Umbilical cord (tissue), 2 donors: Measurements from ENCODE around the gene MYD88. TPM values are rescaled to one million over a fixed set of nuclear protein-coding genes. Genes with fewer than 3 reads are reported as not detected.
A peak's percentile ranks its signal among the peaks of the same experiment; 100 is the strongest.
"Not testable (repeated sequence)": the region's sequence is repeated elsewhere in the genome, so short reads cannot be mapped to it uniquely, and the experiment has no call there.

ENCODE experiments used
- DNase-seq: peaks from one replicate; pipeline ENCODE4 v3.0.0-alpha.2; 2015; ENCODE audit warnings: low spot score
- total RNA-seq: library from RNA; depleted of rRNA; stranded (reverse); fragments of >200 nt; gene quantifications from one replicate; pipeline ENCODE4 v1.2.3, GENCODE V29; 2014; ENCODE audit warnings: low replicate concordance; ENCODE audit not compliant: insufficient read depth

Gene MYD88
- total RNA-seq, 1 donor from 2014 or later: 16.4 TPM

DNA sequence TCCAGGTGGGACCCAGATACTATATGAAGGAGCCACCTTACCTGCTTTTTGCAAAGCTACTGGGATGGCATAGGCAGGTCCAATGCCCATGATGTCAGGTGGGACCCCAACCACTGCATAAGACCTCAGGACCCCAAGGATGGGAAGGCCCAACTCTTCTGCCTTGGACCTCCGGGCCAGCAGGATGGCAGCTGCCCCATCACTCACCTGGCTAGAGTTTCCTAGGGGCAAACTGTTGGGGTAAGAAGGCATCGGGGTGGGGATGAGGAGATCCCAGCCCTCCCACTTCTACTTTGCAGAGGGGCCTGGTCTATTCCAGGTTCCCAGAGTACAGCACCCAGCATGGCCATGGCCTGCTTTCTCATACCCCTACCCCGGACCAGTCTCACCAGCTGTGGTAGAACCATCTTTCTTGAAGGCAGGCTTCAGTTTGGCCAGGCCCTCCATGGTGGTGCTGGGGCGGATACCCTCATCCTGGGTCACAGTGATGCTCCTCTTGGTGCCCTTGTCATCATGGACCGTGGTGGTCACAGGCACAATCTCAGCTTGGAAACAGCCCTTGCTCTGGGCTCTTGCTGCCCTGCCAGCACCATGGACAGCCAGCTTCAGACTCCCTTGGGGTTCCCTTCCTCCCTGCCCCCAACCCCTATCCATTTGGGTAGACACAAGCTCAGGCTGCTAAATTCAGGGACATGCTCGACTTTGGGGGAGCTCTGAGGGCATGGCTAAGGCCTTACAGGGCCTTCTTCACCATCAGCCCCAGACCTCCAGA is 12.2 kb upstream of the MYD88 start:
- DNase-seq: no peak

DNA sequence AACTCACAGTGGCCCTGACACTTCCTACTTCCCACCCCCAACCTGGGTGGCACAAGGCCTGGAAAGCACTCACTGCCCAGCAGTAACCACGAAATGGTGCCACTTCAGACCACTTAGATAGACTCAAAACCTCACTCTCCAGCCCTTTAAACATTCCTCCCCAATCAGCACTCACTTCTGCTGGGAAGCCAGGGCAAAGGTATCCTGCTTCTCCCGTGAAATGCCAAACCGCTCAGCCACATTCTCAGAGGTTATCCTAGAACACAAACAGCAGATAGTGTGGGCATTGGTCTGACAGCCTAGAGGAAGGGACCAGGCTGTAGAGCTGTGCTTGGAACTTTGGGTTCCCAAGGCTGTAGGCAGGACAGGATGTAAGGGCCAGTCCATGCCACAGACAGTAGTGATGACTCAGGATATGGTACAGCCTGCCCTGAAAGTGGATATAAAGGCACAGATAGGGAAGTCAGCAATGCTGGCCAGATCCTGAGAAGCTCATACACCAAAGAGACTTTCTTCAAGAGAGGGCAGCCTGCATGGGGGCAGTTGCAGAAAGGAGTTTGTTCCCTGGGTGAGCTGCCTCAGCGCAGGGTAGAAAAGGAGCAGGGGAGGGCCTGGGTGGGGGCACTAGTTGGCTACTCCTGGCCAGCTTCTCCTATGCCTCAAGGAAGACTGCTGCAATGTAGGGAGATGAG is 10.7 kb upstream of the MYD88 start:
- no peak for DNase-seq

DNA sequence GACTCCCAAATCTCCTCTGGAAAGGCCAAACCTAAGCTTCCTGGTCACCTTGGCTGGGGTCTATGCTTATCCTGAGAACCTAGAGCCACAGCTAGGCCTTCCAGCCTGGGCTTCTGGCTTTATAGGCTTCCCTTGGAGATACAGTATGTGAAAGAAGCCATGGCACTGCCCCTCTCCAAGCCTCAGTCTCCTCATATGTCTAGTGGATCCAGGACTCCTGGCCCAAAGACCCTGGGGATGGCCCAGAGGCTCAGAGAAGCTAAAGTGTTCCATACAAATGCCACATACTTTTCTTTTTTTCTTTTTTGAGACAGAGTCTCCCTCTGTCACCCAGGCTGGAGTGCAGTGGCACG is 10.2 kb upstream of the MYD88 start:
- no peak for DNase-seq

DNA sequence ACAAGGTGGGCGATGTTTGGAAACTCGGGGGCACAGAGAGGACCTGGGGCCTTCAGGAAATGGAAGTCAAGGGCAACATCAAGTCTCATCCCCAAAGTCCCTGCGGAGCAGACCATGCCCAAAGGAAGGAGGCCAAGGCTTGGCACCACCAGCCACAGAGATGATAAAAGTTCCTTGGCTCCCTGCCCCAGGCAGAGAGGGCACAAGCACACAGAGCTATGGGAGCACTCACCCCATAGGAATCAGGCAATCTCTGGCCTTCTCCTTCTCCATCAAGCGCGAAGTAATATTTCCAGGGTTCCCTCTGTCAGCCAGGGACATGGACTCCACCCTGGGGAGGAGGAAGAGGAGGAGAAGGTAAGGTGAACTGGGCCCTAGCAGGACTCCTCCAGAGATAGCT is 9.4 kb upstream of the MYD88 start:
- DNase-seq: no peak

DNA sequence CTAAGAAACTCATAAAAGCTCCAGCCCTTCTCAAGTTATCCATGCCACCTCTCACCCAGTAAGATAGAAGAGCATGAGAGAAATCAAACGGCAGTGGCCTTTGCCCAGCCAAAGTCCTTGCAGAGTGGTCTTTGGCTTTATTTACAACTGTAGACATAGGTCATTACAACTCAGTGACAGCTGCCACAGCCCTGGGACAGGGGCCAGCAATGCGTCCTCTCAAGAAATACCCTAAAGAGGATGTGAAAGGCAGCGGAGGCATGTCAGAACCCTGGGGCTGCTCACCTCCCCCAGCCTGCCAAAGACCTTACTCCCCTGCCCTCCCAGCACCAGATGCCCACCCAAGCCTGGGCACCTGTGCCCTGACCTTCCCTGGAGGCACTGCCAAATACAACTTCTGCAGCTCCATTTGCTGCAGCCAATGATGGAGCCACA is 7.8 kb upstream of the MYD88 start:
- no peak for DNase-seq

DNA sequence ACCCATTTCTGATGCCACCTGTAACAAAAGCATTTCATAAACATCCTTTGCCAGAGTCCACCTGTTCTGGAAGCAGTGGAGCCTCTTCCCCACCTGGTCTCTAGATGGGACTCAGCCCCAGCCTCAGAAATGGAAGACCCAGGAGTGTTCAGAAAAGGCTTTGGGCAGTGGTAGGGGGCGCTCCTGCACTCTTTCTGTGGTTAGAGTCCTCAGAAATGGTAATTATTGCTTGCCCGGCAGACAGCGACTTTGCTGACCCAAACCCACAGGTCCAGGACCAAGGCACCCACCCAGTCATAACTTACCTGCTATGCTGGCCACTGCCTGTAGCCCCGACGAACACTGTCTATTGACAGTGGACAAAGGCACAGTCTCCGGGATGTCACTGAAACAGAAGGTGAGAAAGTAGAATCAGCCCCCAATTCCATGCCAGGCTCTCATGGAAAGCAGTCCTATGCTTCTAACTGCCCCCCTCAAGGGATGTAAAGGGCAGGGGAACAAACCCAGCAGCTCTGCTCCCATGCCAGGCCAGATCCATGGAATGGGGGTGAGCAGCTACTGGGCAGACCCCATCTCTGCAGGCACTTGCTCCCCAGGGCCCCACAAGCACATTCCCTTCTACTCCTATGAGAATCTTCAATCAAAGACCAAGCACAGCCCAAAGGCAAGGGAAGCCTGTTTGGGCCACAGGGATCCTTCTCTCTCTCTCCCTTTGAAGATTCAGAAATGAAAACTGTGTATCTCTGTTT is 6.7 kb upstream of the MYD88 start:
- peak; percentile 19 for DNase-seq

DNA sequence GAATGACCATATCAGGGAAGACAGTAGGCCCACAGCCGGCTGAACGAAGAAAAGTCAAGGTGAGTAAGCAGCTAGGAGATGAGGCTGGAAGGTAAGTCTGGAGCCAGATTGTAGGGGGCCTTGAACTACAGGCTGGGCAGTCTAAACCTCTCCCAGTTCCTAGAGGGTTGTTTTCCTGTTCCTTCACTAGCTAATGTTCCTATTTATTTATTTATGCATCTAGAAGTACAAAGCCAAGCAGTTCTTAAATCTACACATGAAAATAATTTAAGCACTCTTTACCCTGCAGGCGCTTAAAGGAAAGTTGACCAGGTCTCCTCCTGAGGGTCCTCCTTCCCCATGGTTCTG is 5.3 kb upstream of the MYD88 start:
- DNase-seq: no peak

DNA sequence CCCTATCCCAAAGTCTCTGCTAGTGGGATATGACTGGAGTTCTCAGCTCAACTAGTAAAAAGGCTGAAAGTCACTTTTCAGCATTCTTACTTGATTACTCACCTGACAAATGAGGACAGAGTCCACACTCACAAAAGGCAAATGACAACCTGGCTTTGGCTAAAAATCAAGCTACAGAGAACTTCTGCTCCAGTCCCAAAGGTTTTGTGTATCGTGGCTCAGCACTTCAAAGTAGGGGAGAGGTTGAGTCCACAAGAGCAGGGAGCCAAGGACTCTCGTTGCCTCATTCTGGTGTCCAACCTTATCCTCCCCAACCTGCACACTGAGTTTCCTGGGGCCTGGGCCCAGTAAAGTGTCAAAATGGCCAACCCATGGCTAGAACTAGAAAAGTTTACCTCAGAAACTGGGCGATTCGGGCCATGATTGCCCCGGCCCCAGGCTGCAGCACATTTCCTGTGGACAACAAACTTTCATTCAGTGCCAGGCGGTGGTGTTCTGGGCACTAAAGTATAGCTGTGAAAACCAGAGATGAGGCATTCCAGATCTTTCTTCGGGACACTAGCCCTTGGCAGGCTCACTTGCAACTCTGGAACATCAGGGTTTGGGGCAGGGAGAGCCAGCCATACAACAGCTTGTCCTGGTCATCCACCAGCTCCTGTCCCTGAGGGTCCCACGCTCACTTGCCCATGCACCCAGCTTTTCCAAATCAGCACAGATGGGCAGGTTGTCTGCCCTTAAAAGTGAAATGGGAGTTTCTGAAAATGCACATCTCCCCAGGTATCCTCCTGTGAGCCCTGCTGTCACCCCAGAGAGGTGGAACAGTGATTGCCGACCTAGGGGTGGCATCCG is 4.7 kb upstream of the MYD88 start:
- DNase-seq: peak; percentile 11

DNA sequence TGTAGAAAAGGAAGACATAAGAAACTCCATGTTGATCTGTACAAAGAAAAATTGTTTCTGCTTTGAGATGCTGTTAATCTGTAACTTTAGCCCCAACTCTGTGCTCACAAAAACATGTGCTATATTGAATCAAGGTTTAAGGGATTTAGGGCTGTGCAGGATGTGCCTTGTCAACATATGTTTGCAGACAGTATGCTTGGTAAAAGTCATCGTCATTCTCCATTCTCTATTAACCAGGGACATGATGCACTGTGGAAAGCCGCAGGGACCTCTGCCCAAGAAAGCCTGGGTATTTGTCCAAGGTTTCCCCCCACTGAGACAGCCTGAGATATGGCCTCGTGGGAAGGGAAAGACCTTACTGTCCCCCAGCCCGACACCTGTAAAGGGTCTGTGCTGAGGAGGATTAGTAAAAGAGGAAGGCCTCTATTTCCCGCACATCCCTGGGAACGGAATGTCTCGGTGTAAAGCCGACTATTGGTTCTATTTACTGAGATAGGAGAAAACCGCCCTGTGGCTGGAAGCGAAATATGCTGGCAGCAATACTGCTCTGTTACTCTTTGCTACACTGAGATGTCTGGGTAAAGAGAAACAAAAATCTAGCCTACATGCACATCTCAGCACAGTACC is 3.8 kb upstream of the MYD88 start:
- not testable (repeated sequence) for DNase-seq

DNA sequence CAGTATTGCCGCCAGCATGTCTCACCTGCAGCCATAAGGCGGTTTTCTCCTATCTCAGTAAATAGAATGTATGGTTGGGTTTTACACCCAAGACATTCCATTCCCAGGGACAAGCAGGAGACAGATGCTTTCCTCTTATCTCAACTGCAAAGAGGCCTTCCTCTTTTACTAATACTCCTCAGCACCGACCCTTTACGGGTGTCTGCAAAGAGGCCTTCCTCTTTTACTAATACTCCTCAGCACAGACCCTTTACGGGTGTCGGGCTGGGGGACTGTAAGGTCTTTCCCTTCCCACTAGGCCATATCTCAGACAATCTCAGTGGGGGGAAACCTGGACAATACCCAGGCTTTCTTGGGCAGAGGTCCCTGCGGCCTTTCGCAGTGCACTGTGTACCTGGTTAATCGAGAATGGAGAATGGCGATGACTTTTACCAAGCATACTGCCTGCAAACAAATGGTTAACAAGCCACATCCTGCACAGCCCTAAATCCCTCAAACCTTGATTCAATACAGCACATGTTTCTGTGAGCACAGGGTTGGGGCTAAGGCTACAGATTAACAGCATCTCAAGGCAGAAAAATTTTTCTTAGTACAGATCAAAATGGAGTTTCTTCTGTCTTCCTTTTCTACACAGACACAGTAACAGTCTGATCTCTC is 2.7 kb upstream of the MYD88 start:
- not testable (repeated sequence) for DNase-seq

DNA sequence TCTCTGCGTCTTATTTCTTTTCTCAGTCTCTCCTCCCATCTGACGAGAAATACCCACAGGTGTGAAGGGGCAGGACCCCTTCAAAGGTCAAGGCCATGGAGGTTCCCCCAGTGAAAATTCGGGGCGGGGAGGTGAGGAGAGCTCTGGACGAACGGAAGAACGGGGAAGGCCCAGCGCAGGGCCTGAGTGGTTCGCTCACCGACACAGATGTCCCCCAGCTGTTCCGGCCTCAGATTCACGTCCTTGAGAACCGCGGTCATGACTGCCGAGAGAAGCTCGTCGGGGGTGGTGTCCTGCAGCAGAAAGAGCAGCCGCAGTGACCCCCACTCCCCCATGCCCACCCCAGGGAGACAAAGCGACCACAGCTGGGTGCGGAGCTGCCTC is 2.1 kb upstream of the MYD88 start:
- peak; percentile 22 for DNase-seq

DNA sequence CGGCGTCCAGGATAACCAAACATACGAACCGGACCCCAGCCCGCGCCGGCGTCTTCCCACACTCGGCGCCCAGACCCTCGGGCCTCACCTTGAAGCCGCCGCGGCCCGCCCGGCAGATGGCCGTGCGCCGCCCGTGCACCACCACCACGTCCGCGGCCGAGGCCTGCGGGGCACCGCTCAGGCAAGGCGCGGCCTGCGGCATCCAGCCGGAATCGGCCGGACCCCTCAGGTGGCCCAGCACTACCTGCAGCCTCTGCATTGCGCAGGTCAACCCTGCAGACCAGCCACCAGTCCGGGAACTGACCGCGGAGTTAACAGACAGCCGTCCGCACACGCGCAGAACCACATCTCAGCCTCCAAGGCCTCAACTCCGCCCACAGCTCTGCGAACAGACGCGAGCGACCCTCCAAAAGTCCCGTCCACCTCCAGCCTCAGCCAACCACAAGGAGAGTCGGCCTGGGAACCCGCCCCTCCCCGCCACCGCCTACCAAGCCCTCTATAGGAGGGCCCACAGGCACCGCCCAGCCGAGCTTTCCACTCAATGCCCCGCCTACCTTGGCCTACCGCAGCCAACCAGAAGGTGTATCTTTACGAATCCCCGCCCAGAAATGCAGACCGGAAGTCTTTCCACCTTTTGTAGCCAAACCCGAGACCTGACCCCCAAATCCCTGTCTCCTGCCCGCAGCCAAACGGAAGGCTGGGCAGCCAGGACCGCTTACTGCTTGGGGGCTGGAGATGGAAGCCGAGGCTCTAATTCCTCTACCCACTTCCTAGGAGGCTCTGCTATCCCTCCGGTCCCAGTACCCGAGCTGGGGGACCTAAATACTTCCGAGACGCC is 1.5 kb upstream of the MYD88 start, which contains the start of gene ACAA1:
ACAA1 (minus strand) TSS at position 351 of the 838 bp plus-strand sequence; CDS start at position 259, 92 bp downstream.
- peak; percentile 100 for DNase-seq

DNA sequence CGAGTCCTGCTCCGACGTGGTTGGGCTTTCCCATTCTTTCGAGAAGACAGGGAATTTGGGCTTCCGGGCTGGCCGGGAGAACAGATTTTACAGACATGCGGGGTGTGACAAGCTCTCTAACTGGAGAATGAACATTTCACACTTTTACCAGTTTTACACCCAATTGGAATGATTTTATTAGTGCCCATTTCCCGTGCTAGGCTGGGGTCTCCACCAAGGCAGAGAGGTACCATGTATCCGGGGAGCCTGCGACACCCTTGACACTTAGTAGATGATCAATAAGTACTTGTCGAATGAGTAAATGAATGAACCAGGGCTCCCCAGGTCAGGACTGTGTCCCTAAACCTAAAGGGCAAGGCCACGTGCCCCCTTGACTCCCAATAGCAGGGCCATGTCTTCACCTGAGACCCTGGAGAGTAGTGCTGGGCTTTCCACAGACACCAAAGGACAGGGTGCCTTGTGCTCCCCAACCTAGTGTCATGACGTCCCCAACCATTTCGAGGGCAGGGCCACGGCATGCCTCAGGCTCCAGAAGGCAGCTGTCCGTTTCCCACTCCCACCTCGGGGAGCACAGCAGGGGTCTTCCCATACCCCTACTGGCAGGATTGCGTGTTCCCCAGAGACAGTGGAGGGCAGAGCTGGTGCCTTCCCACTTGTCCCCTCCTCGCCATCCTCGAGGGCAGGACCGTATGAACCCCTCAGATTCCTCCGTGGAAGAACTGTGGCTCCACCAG is 679 bp upstream of the MYD88 start:
- DNase-seq: no peak

DNA sequence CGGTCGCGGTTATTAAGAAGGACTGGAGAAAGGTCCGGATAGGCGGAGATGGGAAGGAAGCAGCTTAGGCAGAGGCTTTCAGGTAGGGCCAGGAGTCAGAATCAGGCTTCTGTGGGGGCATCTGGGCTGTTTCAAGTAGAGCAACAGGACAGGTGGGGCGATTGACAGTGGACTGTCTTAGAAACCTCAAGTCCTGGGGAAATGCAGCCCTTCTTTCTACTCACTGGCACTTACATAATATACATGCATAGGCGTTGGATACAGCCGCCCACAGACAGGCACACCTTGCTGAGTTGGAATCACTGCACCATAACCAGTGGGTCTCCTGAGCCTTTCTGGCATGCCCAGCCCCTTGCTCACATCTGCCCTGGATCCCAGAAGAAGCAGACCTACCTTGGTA is 730 bp downstream of the MYD88 start:
- no peak for DNase-seq

DNA sequence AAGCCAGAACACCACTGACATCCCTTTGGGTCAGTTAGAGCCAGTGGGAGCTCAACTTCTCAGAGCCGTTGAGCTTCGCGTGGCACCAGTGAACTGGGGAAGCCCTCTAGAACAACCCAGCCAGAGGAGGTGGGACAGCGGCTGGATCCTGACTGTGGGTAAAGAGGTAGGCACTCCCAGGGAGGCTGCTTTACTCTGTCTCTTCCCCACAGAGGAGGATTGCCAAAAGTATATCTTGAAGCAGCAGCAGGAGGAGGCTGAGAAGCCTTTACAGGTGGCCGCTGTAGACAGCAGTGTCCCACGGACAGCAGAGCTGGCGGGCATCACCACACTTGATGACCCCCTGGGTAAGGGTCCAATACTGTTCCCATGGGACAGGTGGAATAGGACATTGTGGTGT is 1.2 kb downstream of the MYD88 start:
- no peak for DNase-seq

DNA sequence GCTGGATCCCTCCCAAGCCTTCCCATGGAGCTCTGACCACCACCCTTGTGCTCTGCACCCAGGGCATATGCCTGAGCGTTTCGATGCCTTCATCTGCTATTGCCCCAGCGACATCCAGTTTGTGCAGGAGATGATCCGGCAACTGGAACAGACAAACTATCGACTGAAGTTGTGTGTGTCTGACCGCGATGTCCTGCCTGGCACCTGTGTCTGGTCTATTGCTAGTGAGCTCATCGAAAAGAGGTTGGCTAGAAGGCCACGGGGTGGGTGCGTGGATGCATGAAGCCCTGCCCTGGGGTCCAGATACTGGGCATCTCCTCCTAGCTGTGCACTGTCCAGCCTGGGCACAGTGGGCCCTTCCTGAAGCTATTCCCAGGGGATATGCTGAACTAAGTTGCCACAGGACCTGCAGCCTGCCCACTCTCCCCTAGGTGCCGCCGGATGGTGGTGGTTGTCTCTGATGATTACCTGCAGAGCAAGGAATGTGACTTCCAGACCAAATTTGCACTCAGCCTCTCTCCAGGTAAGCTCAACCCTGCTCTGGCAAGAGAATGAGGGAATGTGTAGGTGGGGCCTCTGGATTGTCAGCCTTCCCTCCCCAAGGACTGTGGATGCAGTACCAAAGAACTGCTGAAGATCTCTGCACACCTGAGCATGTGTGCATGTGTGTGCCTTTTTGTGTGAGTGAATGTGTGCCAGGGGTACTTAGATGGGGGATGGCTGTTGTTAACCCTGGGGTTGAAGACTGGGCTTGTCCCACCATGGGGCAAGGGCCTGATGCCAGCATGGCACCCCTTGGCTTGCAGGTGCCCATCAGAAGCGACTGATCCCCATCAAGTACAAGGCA is 2.1 kb downstream of the MYD88 start:
- no peak for DNase-seq

DNA sequence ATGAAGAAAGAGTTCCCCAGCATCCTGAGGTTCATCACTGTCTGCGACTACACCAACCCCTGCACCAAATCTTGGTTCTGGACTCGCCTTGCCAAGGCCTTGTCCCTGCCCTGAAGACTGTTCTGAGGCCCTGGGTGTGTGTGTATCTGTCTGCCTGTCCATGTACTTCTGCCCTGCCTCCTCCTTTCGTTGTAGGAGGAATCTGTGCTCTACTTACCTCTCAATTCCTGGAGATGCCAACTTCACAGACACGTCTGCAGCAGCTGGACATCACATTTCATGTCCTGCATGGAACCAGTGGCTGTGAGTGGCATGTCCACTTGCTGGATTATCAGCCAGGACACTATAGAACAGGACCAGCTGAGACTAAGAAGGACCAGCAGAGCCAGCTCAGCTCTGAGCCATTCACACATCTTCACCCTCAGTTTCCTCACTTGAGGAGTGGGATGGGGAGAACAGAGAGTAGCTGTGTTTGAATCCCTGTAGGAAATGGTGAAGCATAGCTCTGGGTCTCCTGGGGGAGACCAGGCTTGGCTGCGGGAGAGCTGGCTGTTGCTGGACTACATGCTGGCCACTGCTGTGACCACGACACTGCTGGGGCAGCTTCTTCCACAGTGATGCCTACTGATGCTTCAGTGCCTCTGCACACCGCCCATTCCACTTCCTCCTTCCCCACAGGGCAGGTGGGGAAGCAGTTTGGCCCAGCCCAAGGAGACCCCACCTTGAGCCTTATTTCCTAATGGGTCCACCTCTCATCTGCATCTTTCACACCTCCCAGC is 2.9 kb downstream of the MYD88 start:
- DNase-seq: no peak
